GM18909 (cell line): ENCODE results near the gene CD86.
"Not testable (repeated sequence)": the region's sequence is repeated elsewhere in the genome, so short reads cannot be mapped to it uniquely, and the experiment has no call there.

Source experiments
- ATAC-seq: cut with Tn5 transposase; IDR thresholded peaks from one replicate; pipeline ENCODE4 v1.9.1; 2021; ENCODE audit warnings: mild to moderate bottlenecking; ENCODE audit not compliant: unreplicated experiment, poor library complexity

The CD86 gene

GRCh38 chr3:122055215-122055614, at the start of gene CD86:
Gene CD86 (plus strand): TSS chr3:122055362. CDS start chr3:122055490, 128 bp downstream.
- peak; percentile 96 for ATAC-seq

GRCh38 chr3:122006267-122006666, 48.9 kb upstream of the CD86 start:
- no peak for ATAC-seq

GRCh38 chr3:122008166-122008565, 47.0 kb upstream of the CD86 start:
- ATAC-seq: no peak

- ATAC-seq: no peak
Observed at GRCh38 chr3:122010506-122010905, 44.7 kb upstream of the CD86 start.

GRCh38 chr3:122011396-122011795, 43.8 kb upstream of the CD86 start:
- no peak for ATAC-seq

- ATAC-seq: no peak
Observed at GRCh38 chr3:122012821-122013220, 42.3 kb upstream of the CD86 start.

GRCh38 chr3:122013448-122013925, 41.7 kb upstream of the CD86 start:
- no peak for ATAC-seq

GRCh38 chr3:122014741-122015140, 40.4 kb upstream of the CD86 start:
- peak; percentile 86 for ATAC-seq

- no peak for ATAC-seq
Observed at GRCh38 chr3:122019493-122019892, 35.7 kb upstream of the CD86 start.

GRCh38 chr3:122021037-122021436, 34.1 kb upstream of the CD86 start:
- ATAC-seq: no peak

GRCh38 chr3:122021811-122022401, 33.3 kb upstream of the CD86 start, which contains the start of gene ILDR1:
Gene ILDR1 (minus strand): TSS chr3:122022247. CDS start chr3:122022077, 170 bp downstream.
- no peak for ATAC-seq

- ATAC-seq: no peak
Observed at GRCh38 chr3:122023335-122023910, 31.7 kb upstream of the CD86 start.

GRCh38 chr3:122024800-122025199, 30.4 kb upstream of the CD86 start:
- no peak for ATAC-seq

- ATAC-seq: peak; percentile 88
Observed at GRCh38 chr3:122025296-122025695, 29.9 kb upstream of the CD86 start.

GRCh38 chr3:122030381-122031122, 24.6 kb upstream of the CD86 start:
- peak; percentile 49 for ATAC-seq

- peak; percentile 45 for ATAC-seq
Observed at GRCh38 chr3:122031123-122031468, 24.1 kb upstream of the CD86 start.

GRCh38 chr3:122032531-122032930, 22.6 kb upstream of the CD86 start:
- no peak for ATAC-seq

- no peak for ATAC-seq
Observed at GRCh38 chr3:122033023-122033422, 22.1 kb upstream of the CD86 start.

- not testable (repeated sequence) for ATAC-seq
Observed at GRCh38 chr3:122047296-122047695, 7.9 kb upstream of the CD86 start.

GRCh38 chr3:122047773-122048172, 7.4 kb upstream of the CD86 start:
- ATAC-seq: not testable (repeated sequence)

- ATAC-seq: no peak
Observed at GRCh38 chr3:122052968-122053367, 2.2 kb upstream of the CD86 start.
